IPS DF 4.7 (cell line): ENCODE data around the gene MAGI2.

Experiments used
- DNase-seq: peaks from one replicate; pipeline ENCODE4 v3.0.0-alpha.2; 2013; ENCODE audit warnings: low spot score; ENCODE audit errors: extremely low read depth

The MAGI2 gene

GRCh38 chr7:78967046-78967445, 486.4 kb downstream of the MAGI2 start:
- DNase-seq = no peak

DNA sequence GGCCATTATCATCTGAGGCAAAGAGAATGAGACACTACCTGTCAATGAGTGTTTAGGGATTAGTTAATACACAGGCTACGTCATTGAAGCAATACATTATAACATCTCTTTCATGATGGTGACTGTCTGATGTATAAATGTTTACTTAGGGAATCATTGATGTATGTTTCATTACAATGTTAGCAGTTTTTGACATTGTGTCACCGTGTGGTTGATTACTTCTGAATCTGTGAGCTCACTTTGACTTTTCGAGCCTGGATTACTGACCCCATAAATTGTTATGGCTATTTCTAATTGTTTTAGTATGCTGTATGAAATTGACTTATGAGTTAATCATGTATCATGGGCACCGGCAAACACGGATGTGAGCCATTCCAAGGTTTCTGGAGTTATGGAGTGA, 494.0 kb downstream of the MAGI2 start:
- no peak for DNase-seq

- no peak for DNase-seq
Observed at GRCh38 chr7:78955329-78955728, 498.1 kb downstream of the MAGI2 start.

DNA sequence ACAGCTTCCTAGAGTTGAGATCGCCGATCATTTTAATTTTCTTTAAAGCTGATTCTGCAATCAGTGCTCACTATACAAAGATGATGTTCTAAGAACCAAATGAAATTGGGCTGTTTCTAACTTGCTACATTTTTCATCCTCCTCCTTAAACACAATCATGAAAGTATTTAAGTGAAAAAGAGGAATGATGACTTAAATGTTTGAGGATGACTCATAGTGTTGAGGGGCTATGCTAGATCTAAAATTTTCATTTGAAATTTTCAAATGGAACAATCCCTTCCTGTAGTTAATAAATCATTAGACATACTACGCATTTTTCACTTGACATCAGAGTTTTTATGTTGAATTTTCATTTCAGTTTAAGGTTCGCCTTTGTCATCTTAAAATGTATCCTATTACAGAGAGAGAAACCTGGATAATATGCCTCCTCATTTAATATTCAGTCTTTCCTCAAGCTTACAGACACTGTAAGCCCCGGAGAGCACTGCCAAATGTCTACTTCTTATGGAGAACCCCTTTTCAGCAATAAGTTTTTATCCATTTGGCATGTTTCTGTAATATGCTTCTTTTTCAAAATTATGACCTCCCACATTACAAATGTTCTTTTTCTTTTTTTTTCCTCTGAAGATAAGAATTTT, 499.6 kb downstream of the MAGI2 start:
- no peak for DNase-seq

DNA sequence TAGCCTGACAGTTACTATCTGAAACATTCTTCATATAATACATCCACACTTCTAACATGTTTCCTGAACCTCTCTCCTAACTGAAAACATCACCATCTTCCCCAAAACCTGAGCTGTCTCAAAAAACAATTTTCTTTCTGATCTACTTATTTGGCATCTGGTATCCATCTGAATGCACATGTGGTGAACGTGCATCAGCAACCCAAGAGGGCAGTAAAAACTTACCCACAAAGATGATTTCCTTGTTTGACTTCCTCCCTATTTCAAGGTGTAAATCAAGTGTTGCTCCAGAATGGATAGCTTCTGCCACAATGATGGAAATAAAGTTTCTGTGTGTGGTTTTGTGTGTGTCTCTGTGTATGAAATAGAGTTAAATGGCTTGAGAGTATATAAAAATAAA, 500.4 kb downstream of the MAGI2 start:
- no peak for DNase-seq

- DNase-seq = no peak
Observed at GRCh38 chr7:78939669-78940068, 513.8 kb downstream of the MAGI2 start.

DNA sequence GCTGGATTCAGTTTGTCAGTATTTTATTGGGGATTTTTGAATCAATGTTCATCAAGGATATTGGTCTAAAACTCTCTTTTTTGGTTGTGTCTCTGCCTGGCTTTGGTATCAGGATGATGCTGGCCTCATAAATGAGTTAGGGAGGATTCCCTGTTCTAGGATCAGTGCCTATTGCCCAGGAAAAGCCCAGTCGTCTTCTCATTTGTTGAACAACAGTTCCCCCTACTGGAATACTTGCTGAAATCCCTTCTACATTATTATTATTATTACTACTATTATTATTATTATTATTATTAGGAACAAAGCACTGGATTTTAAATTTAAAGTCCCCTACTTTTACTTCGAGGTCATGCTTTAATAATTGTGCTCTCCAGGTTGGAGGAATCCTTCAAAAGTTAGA, 528.9 kb downstream of the MAGI2 start:
- peak; percentile 14 for DNase-seq

DNA sequence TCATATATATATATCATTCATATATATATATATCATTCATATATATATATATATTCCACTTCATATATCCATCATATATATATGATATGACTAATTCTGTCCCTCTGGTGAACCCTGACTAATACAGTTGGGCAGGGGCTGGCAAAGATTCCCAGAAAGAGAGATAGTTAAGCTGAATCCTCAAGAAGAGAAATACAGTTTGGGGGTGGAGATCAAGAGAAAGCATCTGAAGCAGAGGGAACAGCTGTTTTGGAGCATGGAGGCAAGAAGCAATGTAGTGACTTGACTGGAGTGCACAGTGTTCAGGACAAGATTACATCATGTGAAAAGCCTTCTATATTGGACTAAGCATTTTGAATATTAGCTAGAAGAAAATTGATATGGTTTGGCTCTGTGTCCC, 540.7 kb downstream of the MAGI2 start:
- DNase-seq = no peak

DNA sequence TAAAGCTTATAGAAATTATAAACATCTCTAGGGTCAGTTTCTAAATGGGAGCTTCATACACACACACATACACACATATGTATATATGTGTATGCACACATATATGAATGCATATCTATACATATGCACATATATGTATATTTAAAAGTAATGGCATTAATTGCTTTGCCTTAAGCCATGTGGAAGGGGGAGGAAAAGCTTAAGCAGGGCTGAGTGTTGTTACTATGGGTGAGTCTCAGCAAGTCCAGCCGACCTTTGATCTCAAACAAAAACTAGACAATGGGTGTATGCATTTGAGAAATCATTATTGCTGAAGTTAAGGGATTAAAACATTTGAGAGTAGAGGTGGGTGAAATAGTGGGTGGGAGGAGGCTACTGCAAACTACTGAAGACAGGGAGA, 546.7 kb downstream of the MAGI2 start:
- DNase-seq = no peak

- DNase-seq = no peak
Observed at GRCh38 chr7:78905436-78905835, 548.0 kb downstream of the MAGI2 start.

DNA sequence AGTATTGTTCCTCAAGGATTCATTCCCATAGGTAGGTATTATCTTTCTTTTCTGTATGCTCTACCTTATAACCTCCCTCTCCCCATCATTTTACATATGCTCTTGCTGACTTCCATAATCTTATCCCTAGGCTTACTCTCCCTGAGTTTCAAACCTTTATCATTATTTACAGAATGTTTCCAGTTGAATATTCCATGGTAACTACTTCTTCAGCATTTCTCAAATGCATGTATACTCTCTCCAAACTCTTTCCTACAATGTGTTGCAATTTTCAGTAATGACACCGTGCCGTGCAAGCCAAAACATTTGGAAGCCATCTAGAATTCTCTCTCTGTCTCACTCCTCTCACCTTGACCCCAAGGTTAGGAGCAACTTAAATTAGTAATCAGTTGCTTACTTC, 548.5 kb downstream of the MAGI2 start:
- DNase-seq = no peak

DNA sequence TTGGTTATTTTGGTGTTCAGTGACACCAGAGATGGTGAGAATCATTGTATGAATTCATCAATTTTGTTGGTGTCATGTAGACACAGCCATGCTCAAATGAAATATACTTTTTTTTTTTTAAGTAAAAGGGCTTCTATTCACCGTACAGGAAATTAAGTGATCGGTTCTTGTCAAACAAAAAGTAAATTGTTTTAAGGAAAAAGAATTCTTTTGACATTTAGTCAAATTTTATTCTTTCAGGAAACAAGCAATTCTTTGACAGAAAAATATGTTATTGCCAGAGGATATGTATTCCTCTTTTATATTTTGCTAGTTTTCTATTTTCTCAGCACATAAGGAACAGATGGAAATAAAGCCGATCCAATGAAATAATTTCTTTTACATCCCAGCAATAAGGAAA, 551.9 kb downstream of the MAGI2 start:
- DNase-seq = no peak

DNA sequence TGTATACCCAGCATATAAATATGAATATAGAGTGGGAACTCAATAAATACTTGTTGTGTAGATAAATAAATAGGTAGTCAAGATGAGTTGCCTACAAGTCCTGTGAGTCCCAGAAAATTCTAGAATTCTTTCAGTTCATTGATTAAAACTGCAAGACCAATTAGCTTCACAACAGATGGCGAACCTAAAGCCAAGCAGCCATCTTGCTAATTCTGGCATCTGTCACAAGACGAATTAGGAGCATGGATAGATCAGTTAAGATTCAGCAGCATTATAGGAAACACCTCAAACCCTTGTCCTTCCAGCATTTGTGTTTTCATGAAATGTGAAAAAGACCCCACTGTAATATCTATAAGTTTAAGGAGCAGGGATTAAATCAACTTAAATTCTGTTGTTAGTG, 552.7 kb downstream of the MAGI2 start:
- DNase-seq = no peak

- DNase-seq = no peak
Observed at GRCh38 chr7:78895393-78895792, 558.1 kb downstream of the MAGI2 start.

DNA sequence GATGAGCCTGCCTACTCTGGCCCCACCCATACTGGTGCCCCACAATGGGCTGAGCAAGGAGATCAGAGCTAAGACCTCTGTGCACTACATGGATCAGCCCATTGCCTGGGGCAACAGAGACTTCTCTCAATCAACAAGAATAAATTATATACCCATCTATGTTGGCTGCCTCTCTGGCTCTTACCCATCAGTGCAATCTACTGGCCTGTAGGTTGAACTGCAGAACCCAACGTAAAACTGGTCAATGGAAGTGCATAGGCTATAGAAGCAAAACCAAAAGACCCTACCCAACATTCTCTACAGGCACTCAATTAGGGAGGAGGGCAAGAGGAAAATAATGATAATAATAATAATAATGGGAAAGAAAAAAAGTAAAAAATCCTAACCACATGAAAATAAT, 574.3 kb downstream of the MAGI2 start:
- no peak for DNase-seq

DNA sequence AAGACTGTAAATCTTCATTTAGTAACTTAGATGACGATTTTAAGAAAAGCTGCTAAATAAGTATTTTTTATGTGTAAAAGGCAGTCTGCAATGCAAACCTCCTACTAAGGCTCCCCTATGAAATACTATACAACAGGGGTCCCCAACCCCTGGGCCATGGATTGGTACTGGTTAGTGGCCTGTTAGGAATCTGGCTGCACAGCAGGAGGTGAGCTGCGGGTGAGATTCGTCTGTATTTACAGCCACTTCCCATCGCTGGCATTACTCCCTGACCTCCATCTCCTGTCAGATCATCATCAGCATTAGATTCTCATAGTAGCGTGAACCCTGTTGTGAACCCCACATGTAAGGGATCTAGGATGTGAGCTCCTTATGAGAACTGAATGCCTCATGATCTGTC, 580.4 kb downstream of the MAGI2 start:
- no peak for DNase-seq

GRCh38 chr7:78864339-78864738, 589.1 kb downstream of the MAGI2 start:
- DNase-seq = no peak

DNA sequence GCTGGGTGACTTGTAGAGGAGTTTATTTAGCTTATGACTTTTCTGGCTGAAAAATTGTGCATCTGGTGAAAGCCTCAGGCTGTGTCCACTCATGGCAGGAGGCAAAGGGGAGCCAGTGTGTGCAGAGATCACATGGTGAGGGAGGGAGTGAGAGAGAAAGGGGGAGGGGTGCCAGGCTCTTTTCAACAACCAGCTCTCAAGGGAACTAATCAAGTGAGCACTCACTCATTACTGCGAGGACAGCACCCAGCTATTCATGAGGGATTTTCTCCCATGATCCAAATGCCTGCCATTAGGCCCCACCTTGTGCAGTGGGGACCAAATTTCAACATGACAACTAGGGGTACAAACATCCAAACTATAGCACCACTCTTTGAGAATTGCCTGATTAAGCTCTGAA, 590.2 kb downstream of the MAGI2 start:
- no peak for DNase-seq

- no peak for DNase-seq
Observed at GRCh38 chr7:78862411-78862900, 591.0 kb downstream of the MAGI2 start.

DNA sequence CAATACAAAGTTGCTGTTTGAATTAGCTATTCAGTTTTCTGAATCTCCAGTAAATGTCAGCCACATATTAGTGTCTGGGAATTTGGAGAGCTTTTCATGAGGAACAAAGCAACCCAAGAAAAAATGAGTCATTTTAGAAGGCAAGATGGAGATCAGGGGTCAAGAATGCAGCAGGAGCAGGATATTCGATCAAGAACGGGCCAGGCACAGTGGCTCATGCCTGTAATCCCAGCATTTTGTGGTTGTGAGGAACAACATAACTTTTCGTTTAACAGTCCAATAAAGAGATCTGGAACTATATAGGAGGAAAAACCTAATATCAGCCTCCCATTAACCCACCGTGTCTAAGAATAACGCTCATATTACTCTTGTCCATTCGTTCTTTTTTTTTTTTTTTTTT, 600.5 kb downstream of the MAGI2 start:
- no peak for DNase-seq

- no peak for DNase-seq
Observed at GRCh38 chr7:78850093-78850740, 603.2 kb downstream of the MAGI2 start.

DNA sequence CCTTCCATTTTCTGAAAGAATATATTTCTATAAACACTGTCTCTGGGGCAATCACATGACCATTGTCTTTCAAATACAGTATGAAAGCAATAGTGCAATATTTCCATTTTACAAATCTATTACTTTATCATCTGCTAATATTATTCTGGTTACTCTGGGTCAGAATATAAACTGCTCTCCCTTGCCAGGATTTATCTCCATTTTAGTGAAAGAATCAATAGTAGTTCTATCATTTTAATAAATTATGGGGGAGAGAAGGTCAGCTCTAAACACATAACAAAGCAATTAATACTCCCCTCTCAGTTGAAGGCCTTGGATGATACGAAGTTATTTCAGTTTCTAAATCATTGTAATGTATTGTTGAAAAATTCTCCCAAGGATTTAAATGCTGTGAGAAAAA, 608.3 kb downstream of the MAGI2 start:
- DNase-seq = no peak

DNA sequence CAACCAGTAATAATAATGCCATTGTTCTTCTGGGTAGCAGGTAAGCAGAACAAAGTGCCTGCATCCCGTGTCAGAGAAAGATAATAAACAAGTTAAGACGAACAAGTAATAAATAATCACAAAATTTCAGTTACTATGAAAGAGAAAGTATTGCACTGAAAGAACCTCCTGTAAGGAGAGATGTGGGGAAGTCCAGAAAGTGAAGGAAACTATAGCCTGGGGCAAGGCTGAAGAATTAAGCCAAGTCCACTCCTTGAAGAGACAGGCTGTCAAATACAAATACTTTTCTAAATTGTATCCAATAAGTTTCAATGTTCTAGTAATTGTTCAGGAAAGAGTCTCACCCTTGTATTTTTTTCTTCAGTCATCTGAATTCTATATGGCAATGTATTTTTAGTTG, 611.4 kb downstream of the MAGI2 start:
- no peak for DNase-seq
